DOHH2 (cell line): ENCODE results near the gene ICOS.

ENCODE experiments used
- EZH2phosphoT487 ChIP-seq: fragments of 200-600 bp; sonication (generic); IDR thresholded peaks from 2 replicates; pipeline ENCODE4 v1.6.1; 2017; ENCODE audit warnings: borderline replicate concordance, mild to moderate bottlenecking, antibody characterized with exemption, low read length, moderate library complexity, mixed read lengths
- TF ChIP-seq, protein P1 (sequence below): fragments of 200-600 bp; sonication (generic); IDR thresholded peaks from one replicate; pipeline ENCODE4 v1.5.1; 2014; ENCODE audit warnings: antibody characterized with exemption, mild to moderate bottlenecking, low read depth, low read length; ENCODE audit not compliant: poor library complexity, severe bottlenecking

DNA sequence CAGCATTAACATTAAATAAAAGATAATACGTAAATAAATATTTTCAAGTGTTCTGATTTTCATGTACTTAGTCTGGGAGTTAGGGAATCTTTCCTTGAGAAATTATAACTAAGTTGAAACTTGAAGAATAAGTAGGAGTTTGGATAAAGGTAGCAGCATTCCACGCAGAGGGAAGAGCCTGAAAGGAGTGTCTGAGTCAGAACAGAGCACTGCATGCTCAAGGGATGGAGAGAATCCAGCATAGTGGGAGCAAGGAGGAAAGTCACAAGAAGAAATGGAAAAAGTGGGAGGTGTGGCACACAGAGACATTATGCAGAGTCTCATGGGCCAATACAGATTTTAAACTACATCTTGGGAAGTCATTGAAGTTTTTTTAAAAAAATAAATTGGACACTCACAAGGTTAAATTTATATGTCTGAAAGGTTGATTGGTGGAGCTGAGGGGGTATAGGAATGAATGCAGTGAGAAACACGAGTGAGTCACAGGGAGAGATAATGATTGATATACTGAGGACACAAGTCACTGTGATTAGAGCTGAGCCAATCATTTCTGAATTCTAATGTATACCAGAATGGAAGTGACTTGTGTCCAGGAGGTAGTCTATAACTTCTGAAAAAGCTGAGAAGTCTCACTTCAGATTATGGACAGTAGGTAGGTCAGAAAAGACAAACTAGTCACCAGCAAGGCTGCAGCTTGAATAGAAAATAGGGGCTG, 66.9 kb downstream of the ICOS start:
- TF ChIP-seq, protein P1, sequence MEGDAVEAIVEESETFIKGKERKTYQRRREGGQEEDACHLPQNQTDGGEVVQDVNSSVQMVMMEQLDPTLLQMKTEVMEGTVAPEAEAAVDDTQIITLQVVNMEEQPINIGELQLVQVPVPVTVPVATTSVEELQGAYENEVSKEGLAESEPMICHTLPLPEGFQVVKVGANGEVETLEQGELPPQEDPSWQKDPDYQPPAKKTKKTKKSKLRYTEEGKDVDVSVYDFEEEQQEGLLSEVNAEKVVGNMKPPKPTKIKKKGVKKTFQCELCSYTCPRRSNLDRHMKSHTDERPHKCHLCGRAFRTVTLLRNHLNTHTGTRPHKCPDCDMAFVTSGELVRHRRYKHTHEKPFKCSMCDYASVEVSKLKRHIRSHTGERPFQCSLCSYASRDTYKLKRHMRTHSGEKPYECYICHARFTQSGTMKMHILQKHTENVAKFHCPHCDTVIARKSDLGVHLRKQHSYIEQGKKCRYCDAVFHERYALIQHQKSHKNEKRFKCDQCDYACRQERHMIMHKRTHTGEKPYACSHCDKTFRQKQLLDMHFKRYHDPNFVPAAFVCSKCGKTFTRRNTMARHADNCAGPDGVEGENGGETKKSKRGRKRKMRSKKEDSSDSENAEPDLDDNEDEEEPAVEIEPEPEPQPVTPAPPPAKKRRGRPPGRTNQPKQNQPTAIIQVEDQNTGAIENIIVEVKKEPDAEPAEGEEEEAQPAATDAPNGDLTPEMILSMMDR, result no peak
- no peak for TF ChIP-seq EZH2phosphoT487
